K562 (cell line): ENCODE measurements around the gene NPR2. TPM values are rescaled to one million over a fixed set of nuclear protein-coding genes. Genes with fewer than 3 reads are reported as not detected.

Experiments used
- ATAC-seq: fragments of 200-7000 bp; cut with Tn5 transposase; 3 replicates; pipeline ENCODE4 v1.9.1; 2020; ENCODE audit warnings: moderate library complexity
- BruUV-seq: library from RNA; stranded (reverse); fragments of 400-500 nt; replicated peaks from 2 replicates; lab custom pipeline; 2021; lab: Mats Ljungman, UMichigan
- CTCF ChIA-PET: fragments of 300-600 bp; formaldehyde crosslinking; extraction: SDS; loops from one replicate; lab custom pipeline; 2021; ENCODE audit warnings: low intra/inter-chr PET ratio; lab: Yijun Ruan, JAX
- POLR2A ChIA-PET: fragments of 300-600, 350-650 bp; sonication (Branson Sonifier 250); formaldehyde crosslinking; extraction: SDS; loops from one replicate; lab custom pipeline; 2021; ENCODE audit warnings: antibody characterized with exemption, inconsistent platforms; lab: Yijun Ruan, JAX
- DNase-seq, 4 experiments: peaks; one replicate each; pipeline versions ENCODE4 v3.0.0 to v3.0.0-alpha.2; 2011 to 2018; ENCODE audit warnings: low spot score in 3 of 4, mixed read lengths in 3 of 4; ENCODE audit errors: extremely low read depth in 1 of 4
- FAIRE-seq: peaks from 2 replicates; lab custom pipeline; 2011; peaks lifted over from hg19 to GRCh38; lab: Jason Lieb, UNC
- H2AFZ ChIP-seq: 2 replicates; pipeline ENCODE4 v1.6.0; 2011; ENCODE audit warnings: low read depth, low read length, control low read depth, inconsistent platforms
- H3K27ac ChIP-seq: fragments of 200-600 bp; 3 replicates; pipeline ENCODE4 v1.8.0; 2011; ENCODE audit warnings: low read depth, mild to moderate bottlenecking, control low read depth, inconsistent platforms, low read length, moderate library complexity, mixed read lengths; ENCODE audit errors: extremely low read depth
- H3K27me3 ChIP-seq, 2 experiments: fragments of 300-600 bp in 1 of 2; 2 replicates in 1 of 2; 3 replicates in 1 of 2; pipeline versions ENCODE4 v1.6.0 to v1.8.0; 2011; ENCODE audit warnings: inconsistent platforms in 2 of 2, low read length in 2 of 2, mild to moderate bottlenecking in 1 of 2, mixed read lengths in 1 of 2, moderate library complexity in 1 of 2; ENCODE audit not compliant: control insufficient read depth in 2 of 2, insufficient read depth in 2 of 2
- H3K36me3 ChIP-seq: fragments of 300-600 bp; 3 replicates; pipeline ENCODE4 v1.8.0; 2011; ENCODE audit warnings: mild to moderate bottlenecking, low read length, inconsistent platforms; ENCODE audit not compliant: control insufficient read depth, insufficient read depth
- H3K4me1 ChIP-seq, 2 experiments: fragments of 200-600 bp in 1 of 2; replicated peaks in 1 of 2; 2 replicates in 1 of 2; 3 replicates in 1 of 2; pipeline versions ENCODE4 v1.5.1 to v1.8.0; 2011; ENCODE audit warnings: inconsistent platforms in 2 of 2, low read length in 2 of 2, mild to moderate bottlenecking in 1 of 2, mixed read lengths in 1 of 2, moderate library complexity in 1 of 2; ENCODE audit not compliant: control insufficient read depth in 2 of 2, insufficient read depth in 2 of 2
- H3K4me2 ChIP-seq: 2 replicates; pipeline ENCODE4 v1.6.1; 2011; ENCODE audit warnings: low read length, control low read depth, inconsistent platforms, mixed read lengths; ENCODE audit not compliant: insufficient read depth
- H3K4me3 ChIP-seq: fragments of 200-600 bp; sonication (generic), shearing (Covaris generic); 2 replicates; pipeline ENCODE4 v1.5.1; 2016; ENCODE audit warnings: control low read depth, inconsistent platforms
- H3K79me2 ChIP-seq: fragments of 200-600 bp; 3 replicates; pipeline ENCODE4 v1.8.0; 2011; ENCODE audit warnings: low read length, inconsistent platforms; ENCODE audit not compliant: control insufficient read depth, insufficient read depth
- H3K9ac ChIP-seq, 2 experiments: 2 replicates each; pipeline versions ENCODE4 v1.6.0 to v1.6.1; 2011; ENCODE audit warnings: low read depth in 2 of 2, low read length in 2 of 2, control low read depth in 1 of 2, inconsistent platforms in 1 of 2, mild to moderate bottlenecking in 1 of 2, mixed read lengths in 1 of 2; ENCODE audit not compliant: insufficient read depth in 1 of 2
- H3K9me1 ChIP-seq: one replicate; pipeline ENCODE4 v1.6.0; 2011; ENCODE audit warnings: inconsistent platforms, mild to moderate bottlenecking, low read length, moderate library complexity; ENCODE audit not compliant: control insufficient read depth, insufficient read depth
- H3K9me3 ChIP-seq: replicated peaks from 2 replicates; pipeline ENCODE4 v1.5.1; 2011; ENCODE audit warnings: low read depth, low read length, inconsistent platforms; ENCODE audit not compliant: control insufficient read depth, insufficient read depth
- H4K20me1 ChIP-seq: replicated peaks from 2 replicates; pipeline ENCODE4 v1.6.1; 2011; ENCODE audit warnings: low read length, inconsistent platforms, mixed read lengths; ENCODE audit not compliant: control insufficient read depth, insufficient read depth
- BRF1 ChIP-seq: IDR thresholded peaks from 3 replicates; pipeline ENCODE4 v1.6.1; 2011; ENCODE audit warnings: borderline replicate concordance, mild to moderate bottlenecking; ENCODE audit not compliant: insufficient read length; ENCODE audit errors: extremely low read depth
- FOXA3 ChIP-seq, 2 experiments: fragments of 450-650 bp in 1 of 2; sonication (generic) in 1 of 2; formaldehyde crosslinking; IDR thresholded peaks in 1 of 2; conservative IDR thresholded peaks in 1 of 2; 2 replicates each; pipeline versions ENCODE4 v1.4.0 to v1.8.0; 2020 to 2022; ENCODE audit warnings: mild to moderate bottlenecking in 2 of 2, missing genetic modification reagents in 1 of 2
- KDM1A ChIP-seq, 2 experiments: fragments of 450-650 bp; IDR thresholded peaks; 2 replicates each; pipeline ENCODE4 v1.6.1; 2016; ENCODE audit warnings: mild to moderate bottlenecking in 2 of 2
- TAF15 ChIP-seq: fragments of 200-400 bp; formaldehyde crosslinking; IDR thresholded peaks from 2 replicates; pipeline ENCODE4 v1.6.1; 2017; ENCODE audit warnings: mild to moderate bottlenecking, low read depth, low read length, moderate library complexity
- YY1 ChIP-seq, 3 experiments: IDR thresholded peaks; 2 replicates each; pipeline ENCODE4 v1.6.1; 2011; ENCODE audit warnings: low read length in 2 of 3, mild to moderate bottlenecking in 2 of 3, moderate library complexity in 2 of 3, borderline replicate concordance in 1 of 3, control low read depth in 1 of 3, low read depth in 1 of 3; ENCODE audit not compliant: insufficient read depth in 3 of 3, insufficient replicate concordance in 2 of 3, control insufficient read depth in 1 of 3, insufficient read length in 1 of 3; ENCODE audit errors: extremely low read depth in 1 of 3
- ZNF408 ChIP-seq: fragments of 250-450 bp; sonication (Bioruptor Pico); IDR thresholded peaks from 2 replicates; pipeline ENCODE4 v1.4.0; 2020; ENCODE audit warnings: low read depth, mild to moderate bottlenecking, moderate library complexity
- WGBS: fragments of 100-300 bp; shearing (Covaris generic); methylation state at CpG from one replicate; pipeline ENCODE4 v1.1.6; 2016; ENCODE audit warnings: low coverage, mixed read lengths; ENCODE audit not compliant: insufficient coverage; ENCODE audit errors: missing lambda C conversion rate; 5-methylcytosine and 5-hydroxymethylcytosine counted together
- in situ Hi-C: fragments of 300-500 bp; cut with MboI; formaldehyde crosslinking; loops from 4 replicates; pipeline ENCODE4 v1.15.0; 2018; ENCODE audit warnings: inconsistent platforms, mixed read lengths
- intact Hi-C: fragments of 100-400 bp; cut with micrococcal nuclease; formaldehyde crosslinking; loops from 2 replicates; pipeline ENCODE4 v1.14.2; 2022
- polyA plus RNA-seq, 8 experiments: library from polyadenylated mRNA; depleted of rRNA in 4 of 8; stranded (reverse) in 5 of 8; unstranded in 3 of 8; fragments of >200 nt; fragmentation: Nextera tagmentation in 2 of 8; fragmentation: Illumina TruSeq in 1 of 8; extraction: Ambion mirVana in 2 of 8; extraction: Trizol in 1 of 8; gene quantifications; 2 replicates each; pipeline versions ENCODE4 v1.2.1 to v1.2.3, GENCODE V29; 2011 to 2014; ENCODE audit warnings: inconsistent platforms in 1 of 8, missing spikeins in 1 of 8
- total RNA-seq, 7 experiments: library from RNA; depleted of rRNA in 6 of 7; stranded (reverse); fragments of >200 nt in 6 of 7; fragmentation: Illumina TruSeq in 2 of 7; extraction: Trizol in 2 of 7; gene quantifications; 2 replicates each; pipeline versions ENCODE4 v1.2.1 to v1.2.3, GENCODE V29; 2011 to 2021; ENCODE audit warnings: low replicate concordance in 1 of 7

The NPR2 gene
- total and polyA plus RNA-seq, 9 of the 15 experiments (the other 6 are each of a cell fraction or from before 2014, with no cell fraction given), result 2.4 to 12.9 (median 6.0) TPM

- peaks cover 9 to 12% of the 10 kb centered on the region in 2 experiments; a peak in 4 of 5 replicates for H3K4me1 ChIP-seq
- H3K79me2 ChIP-seq, result no peaks in the 10 kb centered on the region
- no peak overlapping the region for H3K4me3 ChIP-seq
- no peaks in the 10 kb centered on the region for H3K9me1 ChIP-seq
- no peaks in the 10 kb centered on the region for H4K20me1 ChIP-seq
- CTCF ChIA-PET, result interaction anchor here (2.8 kb wide), 1 partner anchor 90 kb away, joined by 28 read pairs; no protein-coding TSS in a partner anchor
- in situ Hi-C loops (loop anchor here (10.0 kb wide), 1 partner anchor 93 kb away; no protein-coding TSS in a partner anchor), intact Hi-C loops (no loop called here)
- BruUV-seq, result no TSS peak
- ATAC-seq (no peak), DNase-seq (no peak), FAIRE-seq (no peak)
- no peak overlapping the region for H2AFZ ChIP-seq
- H3K4me2 ChIP-seq, result no peak overlapping the region
- no peaks in the 10 kb centered on the region for H3K9me3 ChIP-seq
- H3K9ac ChIP-seq, result no peak overlapping the region
- WGBS, result 93% methylated on average over 12 of the region's 34 CpGs
- no peak overlapping the region for H3K27ac ChIP-seq
- TF ChIP-seq TAF15 (no peak), KDM1A (IDR thresholded peaks at IDR 0.05) (no peak), ZNF408 (no peak), FOXA3 (CRISPR knock-in tag; conservative IDR thresholded peaks at IDR 0.05 in 1 of 2, IDR thresholded peaks at IDR 0.05 in 1 of 2) (no peak), BRF1 (no peak), YY1 (IDR thresholded peaks at IDR 0.05; ENCODE audit: borderline replicate concordance in 1 of 3, control insufficient read depth in 1 of 3, extremely low read depth in 1 of 3, insufficient read depth in 3 of 3, insufficient read length in 1 of 3, insufficient replicate concordance in 2 of 3, low read depth in 1 of 3, low read length in 2 of 3) (no peak)
- H3K27me3 ChIP-seq, result no peaks in the 10 kb centered on the region
- peaks cover 14% of the 10 kb centered on the region; the same call in 2 of the 3 replicates for H3K36me3 ChIP-seq
- POLR2A ChIA-PET, result interaction anchor here (0.6 kb wide), 1 partner anchor 56 kb away, joined by 3 read pairs; no protein-coding TSS in a partner anchor
Measured at GRCh38 chr9:35792024-35792813, 828 bp downstream of the NPR2 start.
